HepG2 (cell line): ENCODE data around the gene PADI2. TPM values are rescaled to one million over a fixed set of nuclear protein-coding genes. Genes with fewer than 3 reads are reported as not detected.

Experiments
- ATAC-seq: fragments of 200-7000 bp; cut with Tn5 transposase; 3 replicates; pipeline ENCODE4 v1.9.1; 2020; ENCODE audit warnings: mild to moderate bottlenecking, moderate library complexity
- BruUV-seq: library from RNA; stranded (reverse); fragments of 400-500 nt; replicated peaks from 2 replicates; lab custom pipeline; 2021; lab: Mats Ljungman, UMichigan
- CTCF ChIA-PET: fragments of 300-600 bp; formaldehyde crosslinking; extraction: SDS; loops from one replicate; lab custom pipeline; 2021; ENCODE audit warnings: low total read pairs, inconsistent platforms, low intra/inter-chr PET ratio; lab: Yijun Ruan, JAX
- POLR2A ChIA-PET: fragments of 350-600 bp; sonication (Branson Sonifier 250); formaldehyde crosslinking; loops from one replicate; lab custom pipeline; 2020; ENCODE audit warnings: antibody characterized with exemption, inconsistent platforms; lab: Yijun Ruan, JAX
- DNase-seq: peaks from one replicate; pipeline ENCODE4 v3.0.0-alpha.2; 2015; ENCODE audit warnings: low spot score
- FAIRE-seq: peaks from 3 replicates; lab custom pipeline; 2011; peaks lifted over from hg19 to GRCh38; lab: Jason Lieb, UNC
- H2AFZ ChIP-seq: one replicate; pipeline ENCODE4 v1.6.1; 2011; ENCODE audit warnings: low read length, inconsistent platforms
- H3K27ac ChIP-seq: fragments of 300-600 bp; 3 replicates; pipeline ENCODE4 v1.8.0; 2011; ENCODE audit warnings: mixed run types, mild to moderate bottlenecking, mixed read lengths, low read length, inconsistent platforms; ENCODE audit not compliant: insufficient read depth; ENCODE audit errors: extremely low read length
- H3K27me3 ChIP-seq, 2 experiments: fragments of 200-600 bp in 1 of 2; 2 replicates in 1 of 2; 3 replicates in 1 of 2; pipeline versions ENCODE4 v1.6.0 to v1.8.0; 2011; ENCODE audit warnings: low read length in 2 of 2, mild to moderate bottlenecking in 2 of 2, moderate library complexity in 2 of 2, inconsistent platforms in 1 of 2; ENCODE audit not compliant: insufficient read depth in 2 of 2, control insufficient read depth in 1 of 2
- H3K36me3 ChIP-seq, 2 experiments: fragments of 200-600 bp in 1 of 2; replicated peaks in 1 of 2; 2 replicates in 1 of 2; 3 replicates in 1 of 2; pipeline versions ENCODE4 v1.5.1 to v1.8.0; 2011; ENCODE audit warnings: low read length in 2 of 2, inconsistent platforms in 1 of 2; ENCODE audit not compliant: insufficient read depth in 2 of 2, control insufficient read depth in 1 of 2
- H3K4me1 ChIP-seq: 2 replicates; pipeline ENCODE4 v1.5.1; 2012; ENCODE audit warnings: low read length, inconsistent platforms; ENCODE audit not compliant: insufficient read depth
- H3K4me2 ChIP-seq: 2 replicates; pipeline ENCODE4 v1.6.0; 2011; ENCODE audit warnings: low read depth, low read length, inconsistent platforms
- H3K4me3 ChIP-seq, 3 experiments: fragments of 200-600 bp in 1 of 3; sonication (generic), shearing (Covaris generic) in 1 of 3; replicated peaks in 1 of 3; 2 replicates each; pipeline ENCODE4 v1.5.1; 2011 to 2016; ENCODE audit warnings: low read length in 3 of 3, inconsistent platforms in 2 of 3, low read depth in 2 of 3, mild to moderate bottlenecking in 2 of 3, control low read depth in 1 of 3, mixed read lengths in 1 of 3; ENCODE audit not compliant: insufficient read depth in 1 of 3
- H3K79me2 ChIP-seq: one replicate; pipeline ENCODE4 v1.6.1; 2011; ENCODE audit warnings: low read length, inconsistent platforms; ENCODE audit not compliant: insufficient read depth
- H3K9ac ChIP-seq: 2 replicates; pipeline ENCODE4 v1.6.0; 2011; ENCODE audit warnings: mild to moderate bottlenecking, low read depth, low read length, inconsistent platforms; ENCODE audit not compliant: insufficient read depth
- H3K9me3 ChIP-seq: 2 replicates; pipeline ENCODE4 v1.5.1; 2012; ENCODE audit warnings: mild to moderate bottlenecking, low read length
- H4K20me1 ChIP-seq: 2 replicates; pipeline ENCODE4 v1.6.0; 2011; ENCODE audit warnings: inconsistent platforms, mild to moderate bottlenecking, low read length, moderate library complexity; ENCODE audit not compliant: insufficient read depth
- ATF6 ChIP-seq: sonication (generic); formaldehyde crosslinking; conservative IDR thresholded peaks from 2 replicates; pipeline ENCODE4 v1.4.0; 2020; ENCODE audit warnings: missing genetic modification reagents
- CEBPB ChIP-seq: IDR thresholded peaks from 2 replicates; pipeline ENCODE4 v1.6.1; 2011; ENCODE audit warnings: low read depth, low read length, improper control_type of control experiment, borderline replicate concordance
- DZIP1 ChIP-seq: sonication (generic); formaldehyde crosslinking; IDR thresholded peaks from 2 replicates; pipeline ENCODE4 v1.5.0; 2020; ENCODE audit warnings: mild to moderate bottlenecking, missing genetic modification reagents
- FOXJ3 ChIP-seq: sonication (generic); formaldehyde crosslinking; IDR thresholded peaks from 2 replicates; pipeline ENCODE4 v1.4.0; 2020; ENCODE audit warnings: missing genetic modification reagents, mild to moderate bottlenecking, borderline replicate concordance
- FOXK1 ChIP-seq: sonication (generic); formaldehyde crosslinking; IDR thresholded peaks from 2 replicates; pipeline ENCODE4 v1.4.0; 2020; ENCODE audit warnings: low read depth, missing genetic modification reagents, borderline replicate concordance
- ZNF83 ChIP-seq: sonication (generic); formaldehyde crosslinking; IDR thresholded peaks from 2 replicates; pipeline ENCODE4 v1.4.0; 2020; ENCODE audit warnings: missing genetic modification reagents, mild to moderate bottlenecking, borderline replicate concordance
- WGBS: methylation state at CpG from one replicate; pipeline ENCODE4 v1.1.6; 2017; ENCODE audit warnings: low lambda C conversion rate; 5-methylcytosine and 5-hydroxymethylcytosine counted together
- in situ Hi-C: cut with HindIII; loops from 2 replicates; pipeline ENCODE4 v1.10.0; 2017; ENCODE audit warnings: low pct_unique_long_range_greater_than_20kb; ENCODE audit not compliant: extremely low pct_ligation_motif_present
- intact Hi-C: fragments of 100-400 bp; cut with micrococcal nuclease; formaldehyde crosslinking; loops from one replicate; pipeline ENCODE4 v1.10.0; 2022; ENCODE audit not compliant: unreplicated experiment
- polyA plus RNA-seq, 8 experiments: library from polyadenylated mRNA; depleted of rRNA in 3 of 8; stranded (reverse) in 7 of 8; unstranded in 1 of 8; fragments of >200 nt; fragmentation: Illumina TruSeq in 4 of 8; extraction: Trizol in 4 of 8; gene quantifications; 2 replicates each; pipeline versions ENCODE4 v1.2.1 to v1.2.3, GENCODE V29; 2011 to 2016; ENCODE audit warnings: low read depth in 4 of 8, missing spikeins in 1 of 8, mixed read lengths in 1 of 8; ENCODE audit not compliant: insufficient read depth in 1 of 8
- total RNA-seq, 5 experiments: library from RNA; depleted of rRNA; stranded (reverse); fragments of >200 nt; fragmentation: Illumina TruSeq; extraction: Trizol; gene quantifications; 2 replicates each; pipeline ENCODE4 v1.2.3, GENCODE V29; 2016; ENCODE audit warnings: low read depth in 1 of 5

PADI2 gene
- total and polyA plus RNA-seq, 2 of the 13 experiments (the other 11 are each of a cell fraction or from before 2014, with no cell fraction given), result not detected

GRCh38 chr1:17066361-17067068 is 52.7 kb downstream of the PADI2 start:
- intact Hi-C loops, result no loop called here

GRCh38 chr1:17065666-17066065 is 53.6 kb downstream of the PADI2 start:
- intact Hi-C loops, result no loop called here
- no peaks in the 10 kb centered on the region for H3K9me3 ChIP-seq
- no peaks in the 10 kb centered on the region for H3K79me2 ChIP-seq
- DNase-seq, result no peak
- POLR2A ChIA-PET, result no interaction called here
- BruUV-seq, result no TSS peak
- no peaks in the 10 kb centered on the region for H4K20me1 ChIP-seq
- in situ Hi-C loops, result no loop called here
- H3K9ac ChIP-seq, result no peak overlapping the region
- H3K27ac ChIP-seq, result no peak overlapping the region
- peaks cover 0 to 1% of the 10 kb centered on the region in 2 experiments; a peak in 2 of 5 replicates for H3K27me3 ChIP-seq
- ATAC-seq, result no peak
- no peak overlapping the region for H2AFZ ChIP-seq
- FAIRE-seq, result no peak
- no peak overlapping the region for H3K4me2 ChIP-seq
- H3K36me3 ChIP-seq, result no peaks in the 10 kb centered on the region
- CTCF ChIA-PET, result no interaction called here
- H3K4me3 ChIP-seq, result no peak overlapping the region
- 56% methylated on average over 6 of the region's 7 CpGs for WGBS
- no peaks in the 10 kb centered on the region for H3K4me1 ChIP-seq
- TF ChIP-seq DZIP1 (no peak), ZNF83 (CRISPR knock-in tag) (no peak), FOXK1 (CRISPR knock-in tag) (no peak), FOXJ3 (CRISPR knock-in tag) (no peak)

More at GRCh38 chr1:17066361-17067068, 52.7 kb downstream of the PADI2 start:
- Histone ChIP-seq H3K4me2 (no peak overlapping the region), H4K20me1 (no peaks in the 10 kb centered on the region), H3K9me3 (no peaks in the 10 kb centered on the region), H3K36me3 (no peaks in the 10 kb centered on the region), H3K4me1 (no peaks in the 10 kb centered on the region), H3K4me3 (no peak overlapping the region), H3K27ac (no peak overlapping the region), H2AFZ (no peak overlapping the region), H3K27me3 (peaks cover 0 to 1% of the 10 kb centered on the region in 2 experiments; a peak in 2 of 5 replicates), H3K9ac (no peak overlapping the region), H3K79me2 (no peaks in the 10 kb centered on the region)
- 33% methylated on average over 11 of the region's 11 CpGs for WGBS
- POLR2A ChIA-PET, result no interaction called here
- no TSS peak for BruUV-seq
- in situ Hi-C loops, result no loop called here
- CTCF ChIA-PET, result no interaction called here
- no peak for ATAC-seq
- TF ChIP-seq ATF6 (CRISPR knock-in tag) (no peak), CEBPB (0 out of 2 replicates have a peak, but pooled peaks have one; percentile 23)
- no peak for FAIRE-seq
- DNase-seq, result no peak
